GM19324 (cell line): ENCODE data around the gene IFITM1.

Experiments used
- ATAC-seq: cut with Tn5 transposase; IDR thresholded peaks from one replicate; pipeline ENCODE4 v1.9.1; 2021; ENCODE audit warnings: mild to moderate bottlenecking, moderate library complexity; ENCODE audit not compliant: unreplicated experiment, low FRiP score

Gene IFITM1

DNA sequence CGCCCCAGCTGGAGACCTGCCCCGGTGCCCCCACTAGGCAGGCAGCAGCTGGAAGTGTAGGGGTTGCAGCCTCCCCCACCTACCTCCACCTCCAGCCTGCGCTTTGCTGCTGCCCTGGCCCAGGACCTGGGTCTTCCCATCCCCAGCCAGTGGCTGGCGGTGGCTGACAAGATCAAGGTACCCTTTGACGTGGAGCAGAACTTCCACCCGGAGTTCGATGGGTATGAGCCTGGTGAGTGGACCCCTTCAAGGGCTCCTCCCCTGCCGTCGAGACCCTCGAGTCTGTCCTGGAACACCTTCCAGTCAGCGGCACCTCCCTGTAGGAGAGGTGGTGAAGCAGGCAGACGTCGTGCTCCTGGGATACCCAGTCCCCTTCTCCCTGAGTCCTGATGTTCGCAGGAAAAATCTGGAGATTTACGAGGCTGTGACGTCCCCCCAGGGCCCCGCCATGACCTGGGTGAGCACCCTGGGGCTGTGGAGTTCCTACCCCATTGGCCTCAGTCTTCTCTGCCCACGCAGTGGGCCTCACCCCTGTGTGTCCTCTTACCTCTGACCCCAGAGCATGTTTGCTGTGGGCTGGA lies 20.5 kb upstream of the IFITM1 start:
- ATAC-seq, result no peak

DNA sequence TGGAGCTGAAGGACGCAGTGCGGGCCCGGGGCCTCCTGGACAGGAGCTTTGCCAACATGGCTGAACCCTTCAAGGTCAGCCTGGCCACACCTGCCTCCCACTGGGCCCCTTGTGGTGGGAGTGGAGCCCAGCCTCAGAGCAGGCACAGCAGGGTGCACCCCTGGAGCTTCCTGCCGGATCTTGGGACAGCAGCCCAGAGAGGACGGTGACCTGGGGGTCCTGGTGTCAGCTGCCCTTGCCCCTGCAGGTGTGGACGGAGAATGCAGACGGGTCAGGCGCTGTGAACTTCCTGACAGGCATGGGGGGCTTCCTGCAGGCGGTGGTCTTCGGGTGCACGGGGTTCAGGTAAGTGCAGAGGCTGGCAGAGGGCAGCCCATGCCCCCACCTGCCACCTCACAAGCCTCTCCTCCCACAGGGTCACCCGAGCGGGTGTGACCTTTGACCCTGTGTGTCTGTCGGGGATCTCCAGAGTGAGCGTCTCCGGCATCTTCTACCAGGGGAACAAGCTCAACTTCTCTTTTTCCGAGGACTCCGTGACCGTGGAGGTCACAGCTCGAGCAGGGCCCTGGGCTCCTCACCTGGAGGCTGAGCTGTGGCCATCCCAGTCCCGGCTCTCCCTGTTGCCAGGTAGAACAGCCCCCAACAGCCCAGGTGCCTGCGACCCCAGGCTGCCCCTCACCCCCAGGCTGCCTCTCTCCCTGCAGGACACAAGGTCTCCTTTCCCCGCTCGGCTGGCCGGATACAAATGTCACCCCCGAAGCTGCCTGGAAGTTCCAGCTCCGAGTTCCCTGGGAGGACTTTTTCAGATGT lies 19.8 kb upstream of the IFITM1 start:
- ATAC-seq, result no peak

DNA sequence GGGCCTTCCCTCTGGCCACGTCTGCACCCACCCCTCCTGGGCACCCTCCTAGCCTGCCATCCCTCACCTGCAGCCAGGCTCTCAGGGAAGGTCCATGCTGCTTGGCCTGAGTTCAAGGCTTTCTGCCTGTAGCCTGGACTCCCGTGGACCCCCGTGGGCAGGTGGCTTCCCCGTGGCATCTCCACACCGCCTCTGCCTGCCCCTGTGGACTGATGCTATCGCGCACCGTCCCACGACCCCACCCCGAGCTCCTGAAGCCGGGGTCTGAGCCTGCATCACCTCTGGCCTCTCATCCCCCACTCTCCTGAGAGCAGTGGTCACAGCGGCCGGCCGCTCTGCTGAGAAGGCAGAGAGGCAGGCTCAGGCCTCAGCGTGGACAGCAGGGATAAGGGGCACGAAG lies 19.1 kb upstream of the IFITM1 start:
- ATAC-seq, result no peak

DNA sequence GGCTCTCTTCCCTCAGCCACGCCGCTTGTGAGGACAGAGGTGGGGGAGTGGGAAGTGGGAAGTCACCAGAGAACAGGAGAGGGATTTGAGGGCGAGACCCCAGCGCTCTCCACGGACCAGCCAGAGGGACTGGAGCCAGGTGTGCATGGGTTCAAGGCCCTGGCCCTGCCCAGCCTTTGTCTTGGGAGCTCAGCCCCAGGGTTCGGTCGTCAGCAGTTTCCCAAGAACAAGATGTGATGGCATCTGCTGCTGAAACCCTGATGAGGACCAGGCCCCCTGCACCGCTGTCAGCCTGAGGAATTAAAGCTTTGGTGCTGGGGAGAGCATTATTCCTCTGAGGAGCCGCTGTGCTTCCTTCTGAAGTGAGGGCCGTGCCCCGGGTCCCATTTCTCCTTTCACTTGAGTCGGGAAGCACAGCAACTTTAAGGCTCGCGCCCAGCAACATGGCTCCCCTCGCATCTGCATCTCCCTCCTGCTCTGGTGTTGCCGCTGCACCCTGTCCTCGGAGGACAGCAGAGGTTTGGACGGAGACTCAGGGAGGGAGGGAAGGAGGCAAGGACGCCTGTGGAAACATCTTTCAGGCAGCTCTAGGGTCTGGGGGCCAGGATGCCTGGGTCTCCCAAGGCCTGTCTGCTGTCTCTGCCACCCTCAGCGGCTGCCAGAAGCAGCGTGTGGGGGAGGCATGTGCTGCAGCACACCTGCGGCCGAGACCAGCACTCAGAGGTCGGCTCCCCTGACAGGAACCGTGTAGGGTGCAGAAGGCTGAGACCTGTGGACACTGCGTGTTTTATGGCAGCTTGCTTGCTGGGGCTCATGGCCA lies 18.3 kb upstream of the IFITM1 start:
- no peak for ATAC-seq

DNA sequence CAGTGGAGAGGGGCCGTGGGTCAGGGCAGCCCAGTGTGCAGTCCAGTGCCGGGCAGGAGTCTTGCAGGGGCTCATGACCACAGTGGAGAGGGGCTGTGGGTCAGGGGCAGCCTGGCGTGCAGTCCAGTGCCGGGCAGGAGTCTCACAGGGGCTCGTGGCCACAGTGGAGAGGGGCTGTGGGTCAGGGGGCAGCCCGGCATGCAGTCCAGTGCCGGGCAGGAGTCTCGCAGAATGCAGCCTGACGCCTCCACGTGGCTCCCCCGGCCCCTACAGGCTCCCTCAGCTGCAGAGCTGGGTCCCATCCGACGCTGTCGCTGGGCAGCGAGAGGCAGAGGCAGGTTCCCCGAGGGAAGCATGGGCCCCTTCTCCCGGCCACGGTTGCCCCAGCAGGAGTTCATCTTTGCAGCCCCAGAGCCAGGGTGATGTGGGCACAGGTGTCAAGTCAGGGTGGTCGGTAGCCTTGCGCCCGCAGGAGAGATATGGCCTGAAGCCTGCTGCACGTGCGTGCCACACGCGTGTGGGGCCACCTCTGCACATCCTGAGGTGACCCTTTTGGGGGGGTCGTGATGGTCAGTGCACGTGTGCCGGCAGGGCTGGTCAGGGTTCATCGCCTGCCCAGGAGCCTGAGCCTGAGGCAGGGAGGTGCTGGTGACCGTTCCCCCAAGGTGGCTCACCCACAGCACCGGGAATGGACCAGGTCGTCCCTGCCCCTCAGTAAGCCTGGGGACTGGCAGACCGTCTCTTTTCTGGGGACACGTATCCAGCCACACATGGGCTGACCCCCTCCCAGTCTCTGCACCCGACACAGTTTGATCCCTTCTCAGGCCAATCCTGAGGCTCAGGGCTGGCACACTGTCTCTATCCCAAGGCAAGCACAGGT lies 17.4 kb upstream of the IFITM1 start:
- no peak for ATAC-seq

DNA sequence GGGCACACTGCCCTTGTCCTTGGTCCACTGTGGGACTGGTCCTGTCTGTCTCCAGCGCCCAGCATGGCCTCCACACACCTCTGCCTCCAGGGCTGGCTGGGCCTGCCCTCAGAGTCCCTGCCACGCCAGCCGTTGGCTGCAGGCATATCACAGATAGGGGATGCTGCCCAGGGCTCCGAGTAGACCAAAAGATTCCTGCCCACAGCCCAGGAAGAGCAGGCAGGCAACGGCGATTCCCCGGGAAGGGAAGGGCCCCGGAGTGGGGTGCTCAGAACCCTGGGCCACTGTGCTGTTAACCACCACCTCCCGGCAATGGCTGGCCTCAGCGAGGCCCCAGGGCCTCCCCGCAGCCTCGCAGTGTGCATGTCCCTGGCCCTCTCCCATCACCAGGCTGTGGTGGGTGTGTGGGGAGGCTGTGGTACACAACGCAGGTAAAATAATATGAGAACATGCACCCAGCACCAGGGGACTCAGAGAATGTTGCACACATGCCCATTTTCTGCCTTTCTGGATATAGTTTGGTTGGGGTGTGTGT lies 16.7 kb upstream of the IFITM1 start:
- ATAC-seq, result no peak

DNA sequence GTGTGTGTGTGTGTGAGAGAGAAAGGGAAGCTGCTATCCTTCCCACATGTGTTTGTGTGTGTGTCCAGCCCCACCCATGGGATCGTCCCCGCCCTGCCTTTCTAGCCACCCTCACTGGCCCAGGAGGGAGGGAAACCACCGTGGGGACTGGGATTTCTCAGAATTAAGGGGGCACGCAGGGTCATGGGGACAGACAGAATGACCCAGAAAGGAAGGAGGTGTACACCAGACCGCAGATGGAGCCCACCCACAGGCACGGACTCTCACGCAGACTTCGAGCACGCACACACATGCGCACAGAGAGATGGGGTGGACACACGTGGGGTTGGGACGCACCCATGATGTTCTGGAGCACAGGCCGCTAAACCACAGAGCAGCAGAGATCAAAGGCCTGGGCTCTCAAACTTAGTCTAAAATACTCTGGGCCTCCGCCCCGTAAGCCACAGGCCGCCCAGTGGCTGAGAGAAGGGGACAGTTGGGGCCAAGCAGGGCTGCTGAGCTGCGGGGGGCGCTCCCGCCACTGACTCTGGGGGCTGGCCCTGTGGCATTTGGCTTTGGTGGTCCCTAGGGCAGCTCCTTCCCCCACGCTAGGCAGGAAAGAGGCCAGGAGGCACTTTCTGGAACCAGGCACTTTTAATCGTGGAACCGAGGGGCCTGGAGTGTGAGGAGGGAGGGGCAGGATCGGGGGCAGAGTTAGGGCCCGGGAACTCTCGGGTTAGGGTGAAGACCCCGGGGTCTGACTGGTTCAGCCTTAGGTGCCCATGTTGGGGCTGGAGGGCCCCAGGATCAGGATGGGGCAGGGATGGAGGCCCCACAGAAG lies 16.0 kb upstream of the IFITM1 start:
- no peak for ATAC-seq

DNA sequence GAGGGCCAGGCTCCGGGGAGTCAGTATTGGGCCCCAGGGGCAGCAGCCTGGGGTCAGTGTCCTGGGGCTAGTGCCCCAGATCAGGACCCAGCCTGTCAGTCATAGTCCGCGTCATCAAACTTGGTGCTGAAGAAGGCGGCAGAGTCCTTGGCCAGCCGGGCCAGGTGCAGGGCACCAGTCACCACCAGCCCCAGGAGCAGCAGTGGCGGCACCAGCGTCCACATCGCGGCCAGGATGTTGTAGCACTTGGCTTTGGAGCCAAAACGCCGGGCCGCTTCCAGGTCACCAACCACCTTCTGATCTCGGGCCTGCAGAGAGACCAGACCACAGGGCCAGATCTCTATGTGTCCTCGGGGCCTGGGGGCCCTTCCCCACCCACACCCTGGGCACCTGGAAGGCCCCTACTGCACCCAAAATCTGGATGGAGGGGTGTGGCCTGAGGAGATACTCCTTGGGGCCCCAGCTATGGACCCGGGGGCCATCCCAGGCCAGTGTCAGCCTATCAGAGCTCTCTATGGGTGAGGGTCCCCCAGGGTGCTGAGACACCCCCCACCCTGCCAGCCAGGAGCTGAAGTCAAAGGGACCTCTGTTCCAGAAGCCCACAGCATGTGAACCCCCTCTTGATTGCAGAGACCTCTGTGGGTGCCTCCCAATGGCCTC lies 15.3 kb upstream of the IFITM1 start:
- ATAC-seq, result no peak

DNA sequence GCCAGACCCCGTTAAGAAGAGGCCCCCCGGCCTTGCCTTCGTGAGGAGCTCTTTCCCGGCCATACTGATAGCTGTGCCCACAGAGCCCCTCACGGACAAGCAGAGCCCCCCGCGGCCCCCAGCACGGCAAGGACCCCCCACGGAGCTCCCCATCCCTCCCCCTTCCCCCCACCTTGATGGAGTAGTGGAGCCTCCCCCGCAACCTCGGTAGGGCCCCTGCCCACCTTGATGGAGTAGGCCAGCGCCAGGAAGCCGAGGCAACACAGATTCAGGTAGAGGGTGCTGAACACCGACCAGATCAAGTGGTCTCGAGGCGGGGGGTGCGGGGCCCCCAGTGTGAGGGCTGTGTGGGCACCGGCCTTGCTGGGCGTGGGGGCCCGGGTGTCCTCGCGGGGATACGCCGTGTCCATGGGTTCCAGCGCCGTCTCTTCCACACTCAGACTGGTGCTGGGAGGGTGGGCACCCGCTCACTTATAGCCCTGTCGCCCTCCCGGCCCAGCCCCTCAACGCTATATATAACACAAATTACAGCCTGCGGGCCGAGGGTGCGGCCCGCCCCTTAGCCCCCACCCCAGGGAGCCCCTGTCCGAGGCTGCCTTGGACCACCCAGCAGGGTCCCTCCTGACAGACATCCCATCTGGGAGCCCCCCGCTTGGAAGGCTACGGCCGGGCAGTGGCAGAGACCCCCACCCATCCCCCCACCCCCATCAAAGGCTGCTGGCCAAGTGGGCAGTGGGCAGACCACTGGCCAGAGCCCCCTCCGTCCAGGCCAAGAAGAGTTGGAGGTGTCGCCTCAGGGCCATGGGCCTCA lies 14.6 kb upstream of the IFITM1 start, which contains the start of gene IFITM5:
Gene IFITM5, minus strand, starts transcription at position 446 of the 811 bp plus-strand sequence. Its CDS starts 36 bp downstream, at position 410.
- ATAC-seq, result no peak

DNA sequence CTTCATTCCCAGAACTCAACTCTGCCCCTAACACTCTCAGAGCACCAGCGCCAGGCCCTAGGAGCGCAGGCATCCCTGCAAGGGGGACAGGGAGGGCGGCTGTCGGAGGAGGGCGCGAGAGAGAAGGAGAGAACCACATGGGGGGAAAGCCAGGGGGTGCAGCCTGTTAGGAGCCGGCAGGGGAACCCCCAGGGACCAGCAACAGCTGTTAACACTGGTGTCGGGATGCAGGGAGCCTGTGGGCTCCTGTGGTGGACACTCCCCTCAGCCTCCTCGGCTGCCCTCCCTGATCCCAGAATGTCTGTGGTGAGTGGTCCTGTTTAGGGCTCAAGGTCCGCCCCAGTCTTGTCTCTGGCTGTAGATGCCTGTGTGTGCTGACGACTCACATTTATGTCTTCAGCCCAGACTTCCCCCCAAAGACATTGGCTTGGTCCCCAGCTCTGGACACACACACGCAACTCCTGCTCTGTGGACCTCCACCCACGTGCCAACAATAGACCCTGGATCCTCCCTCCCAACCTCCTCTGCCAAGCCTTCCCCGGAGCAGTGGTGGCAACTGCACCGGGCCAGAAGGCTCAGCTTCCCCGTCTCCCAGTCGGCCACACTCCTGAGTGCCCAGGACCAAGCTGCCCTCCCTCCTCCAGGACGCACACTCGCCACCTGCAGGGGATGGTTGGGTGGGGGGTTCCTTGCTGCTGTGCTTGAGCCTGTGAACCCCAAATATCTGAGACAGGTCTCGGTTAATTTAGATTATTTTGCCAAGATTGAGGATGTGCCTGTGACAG lies 13.7 kb upstream of the IFITM1 start:
- ATAC-seq, result no peak

DNA sequence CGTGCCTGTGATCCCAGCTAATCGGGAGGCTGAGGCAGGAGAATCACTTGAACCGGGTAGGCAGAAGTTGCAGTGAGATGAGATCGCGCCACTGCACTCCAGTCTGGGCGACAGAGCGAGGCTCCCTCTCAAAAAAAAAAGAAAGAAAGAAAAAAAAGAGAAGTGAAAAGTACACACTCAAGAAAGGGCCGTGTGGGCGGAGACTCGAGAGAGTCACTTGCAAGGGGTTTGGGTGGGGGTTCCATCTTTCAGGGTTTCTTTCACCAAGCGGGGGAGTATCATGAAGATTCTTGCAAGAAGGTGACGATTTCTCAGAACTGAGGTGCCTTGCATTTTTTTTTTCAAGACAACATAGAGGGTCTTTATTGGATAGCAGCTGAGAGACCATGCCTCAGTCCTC lies 10.5 kb upstream of the IFITM1 start:
- ATAC-seq, result no peak

DNA sequence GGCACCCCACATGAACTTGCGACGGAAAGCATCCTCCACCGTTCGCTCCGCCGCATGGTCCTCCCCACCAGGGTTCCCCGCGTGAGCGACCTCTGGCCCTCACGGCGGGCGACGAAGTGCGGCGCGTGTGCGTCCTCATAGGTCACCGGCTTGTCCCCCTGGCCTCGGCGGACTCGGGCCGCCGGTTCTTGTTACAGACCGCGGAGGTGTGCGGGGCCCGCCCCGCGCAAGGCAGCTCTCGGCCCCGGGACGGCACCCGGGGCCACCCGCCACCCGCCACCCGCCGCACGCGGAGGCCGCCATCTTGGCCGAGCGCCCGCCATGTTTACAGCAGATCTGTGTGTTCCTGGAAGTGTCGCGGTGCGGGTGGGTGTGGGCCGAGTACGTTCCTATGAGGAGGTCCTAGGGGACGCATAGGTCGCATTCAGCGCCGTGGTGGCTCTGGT lies 9.8 kb upstream of the IFITM1 start:
- ATAC-seq, result no peak

DNA sequence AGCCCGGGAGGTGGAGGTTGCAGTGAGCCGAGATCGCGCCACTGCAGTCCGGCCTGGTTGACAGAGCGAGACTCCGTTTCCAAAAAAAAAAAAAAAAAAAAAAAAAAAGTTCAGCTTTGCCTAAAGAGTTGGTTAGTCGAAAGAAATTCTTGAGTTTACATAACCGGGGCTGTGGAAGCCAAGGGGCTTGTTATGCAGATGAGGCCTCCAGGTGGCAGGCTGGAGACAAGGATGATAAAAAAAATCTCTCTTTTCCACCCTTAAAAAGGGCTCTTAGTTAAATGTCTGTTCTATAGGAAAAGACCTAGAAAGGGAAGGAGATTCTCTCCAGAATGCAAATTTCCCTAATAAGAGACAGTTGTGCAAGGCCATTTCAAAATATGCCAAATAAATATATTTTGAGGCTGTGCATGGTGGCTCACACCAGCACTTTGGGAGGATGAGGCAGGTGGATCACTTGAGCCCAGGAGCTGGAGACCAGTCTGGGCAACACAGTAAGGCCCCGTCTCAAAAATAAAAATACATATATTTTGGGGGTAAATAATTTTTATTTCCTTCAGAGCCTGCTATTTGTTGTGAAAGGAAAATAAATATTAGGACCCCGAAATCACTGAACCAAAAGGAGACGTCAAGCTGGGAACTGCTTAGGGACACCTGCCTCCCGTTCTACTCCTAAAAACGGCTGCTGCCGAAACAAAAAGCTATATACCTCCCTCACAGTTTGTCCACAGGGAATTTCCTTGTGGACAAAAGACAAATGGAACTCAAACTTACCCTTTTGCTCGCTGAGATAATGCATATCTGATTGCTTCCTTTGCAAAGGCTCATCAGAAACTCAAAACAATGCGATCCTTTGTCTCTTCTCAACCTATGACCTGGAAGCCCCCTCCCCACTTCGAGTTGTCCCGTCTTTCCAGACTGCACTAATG lies 8.7 kb upstream of the IFITM1 start:
- ATAC-seq, result no peak

DNA sequence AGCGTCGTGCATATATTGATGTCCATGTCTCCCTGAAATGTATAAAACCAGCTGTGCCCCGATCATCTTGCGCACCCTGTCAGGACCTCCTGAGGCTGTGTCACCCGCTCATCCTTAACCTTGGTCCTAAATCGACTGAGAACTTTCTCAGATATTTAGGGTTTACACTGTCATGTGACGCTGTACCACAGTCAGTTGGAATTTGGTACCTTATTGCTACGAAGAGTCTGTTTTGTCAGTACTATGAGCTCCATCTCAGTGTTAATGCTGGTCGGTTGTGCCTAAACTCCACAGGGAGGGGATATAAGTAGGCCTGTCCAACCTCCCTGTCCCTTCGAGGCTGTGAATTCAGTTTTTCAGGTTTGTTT lies 8.0 kb upstream of the IFITM1 start:
- ATAC-seq, result no peak

DNA sequence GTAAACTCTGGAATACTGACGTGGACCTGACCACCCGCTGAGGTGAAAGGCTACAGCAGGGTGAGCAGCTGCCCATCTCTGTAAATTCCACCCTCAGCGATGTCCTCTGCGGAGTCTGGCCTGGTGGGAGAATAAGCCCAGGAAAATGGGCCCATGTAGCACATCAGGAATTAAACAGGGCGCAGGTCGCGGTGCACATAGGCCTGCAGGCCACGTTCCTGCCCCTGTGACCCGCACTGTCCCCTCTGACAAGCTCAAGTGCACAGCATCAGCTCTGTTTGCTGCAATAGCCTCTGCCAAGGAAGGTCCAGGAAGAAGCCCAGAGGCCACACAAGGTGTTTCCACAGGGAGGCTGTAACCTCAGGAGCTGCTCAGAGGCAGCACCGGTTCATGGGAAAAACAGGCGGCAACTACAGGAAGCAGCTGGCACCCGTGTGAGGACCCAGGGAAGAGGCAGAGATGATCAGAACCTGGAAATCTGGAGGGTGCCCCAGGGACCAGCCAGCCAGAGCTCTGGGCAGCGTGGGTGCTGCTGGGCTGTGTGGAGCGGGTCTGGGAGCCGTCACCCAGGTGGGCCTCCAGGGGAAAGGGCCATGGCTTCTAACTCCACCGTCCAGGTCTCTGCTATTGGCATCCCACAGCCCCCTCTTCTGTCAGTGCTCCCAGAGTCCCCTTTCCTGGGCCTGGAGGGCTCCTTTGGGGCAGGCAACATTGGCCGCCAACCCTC lies 7.0 kb upstream of the IFITM1 start:
- ATAC-seq, result no peak
